GM19023 (cell line): Measurements from ENCODE around the gene PER2.

ENCODE experiments used
- ATAC-seq: cut with Tn5 transposase; IDR thresholded peaks from one replicate; pipeline ENCODE4 v1.9.1; 2021; ENCODE audit warnings: mild to moderate bottlenecking, moderate library complexity; ENCODE audit not compliant: unreplicated experiment

PER2 gene

GRCh38 chr2:238269741-238270140 lies 18.7 kb downstream of the PER2 start:
- no peak for ATAC-seq

GRCh38 chr2:238267884-238268680 lies 20.3 kb downstream of the PER2 start:
- ATAC-seq, result no peak

- ATAC-seq, result no peak
Measured at GRCh38 chr2:238267341-238267710, 21.1 kb downstream of the PER2 start.

GRCh38 chr2:238265605-238266004 lies 22.8 kb downstream of the PER2 start:
- ATAC-seq, result no peak

- ATAC-seq, result no peak
Measured at GRCh38 chr2:238264072-238264460, 24.3 kb downstream of the PER2 start.

- no peak for ATAC-seq
Measured at GRCh38 chr2:238263204-238264071, 25.0 kb downstream of the PER2 start.

- ATAC-seq, result no peak
Measured at GRCh38 chr2:238262496-238263122, 25.8 kb downstream of the PER2 start.

- ATAC-seq, result no peak
Measured at GRCh38 chr2:238261718-238262375, 26.6 kb downstream of the PER2 start.

- no peak for ATAC-seq
Measured at GRCh38 chr2:238260883-238261282, 27.5 kb downstream of the PER2 start.

- no peak for ATAC-seq
Measured at GRCh38 chr2:238259061-238260020, 29.1 kb downstream of the PER2 start.

GRCh38 chr2:238257786-238258700 lies 30.4 kb downstream of the PER2 start:
- ATAC-seq, result no peak

GRCh38 chr2:238256594-238257104 lies 31.8 kb downstream of the PER2 start:
- no peak for ATAC-seq

- no peak for ATAC-seq
Measured at GRCh38 chr2:238256111-238256510, 32.3 kb downstream of the PER2 start.

GRCh38 chr2:238255636-238256035 lies 32.8 kb downstream of the PER2 start:
- no peak for ATAC-seq

- no peak for ATAC-seq
Measured at GRCh38 chr2:238255151-238255551, 33.3 kb downstream of the PER2 start.

GRCh38 chr2:238254095-238254723 lies 34.2 kb downstream of the PER2 start:
- no peak for ATAC-seq

GRCh38 chr2:238252766-238253630 lies 35.4 kb downstream of the PER2 start:
- no peak for ATAC-seq
